Heart left ventricle (tissue), 16 donors: ENCODE measurements around the gene TPST2. TPM values are rescaled to one million over a fixed set of nuclear protein-coding genes. Genes with fewer than 3 reads are reported as not detected.

Source experiments
- ATAC-seq, 4 donors: fragments of 200-7000 bp; cut with Tn5 transposase; one replicate each; pipeline ENCODE4 v1.9.1; 2020 to 2022; ENCODE audit warnings: moderate library complexity in 4 of 4, mild to moderate bottlenecking in 3 of 4, moderate number of reproducible peaks in 1 of 4
- DNase-seq, 5 donors: peaks; one replicate each; pipeline ENCODE4 v3.0.0-alpha.2; 2020
- H3K27ac ChIP-seq, 12 donors: fragments of 200-600 bp; sonication (generic) in 4 of 12; one replicate each; pipeline versions ENCODE4 v1.5.0 to v1.8.0; 2016 to 2022; ENCODE audit warnings: mild to moderate bottlenecking in 2 of 12
- H3K27me3 ChIP-seq, 9 donors: fragments of 200-600 bp; sonication (generic) in 2 of 9; one replicate each; pipeline versions ENCODE4 v1.5.1 to v1.8.0; 2016 to 2022; ENCODE audit warnings: mild to moderate bottlenecking in 3 of 9
- H3K36me3 ChIP-seq, 9 donors: fragments of 200-600 bp; sonication (generic) in 2 of 9; one replicate each; pipeline versions ENCODE4 v1.5.0 to v1.8.0; 2018 to 2022; ENCODE audit warnings: mild to moderate bottlenecking in 2 of 9
- H3K4me1 ChIP-seq, 12 donors: fragments of 200-600 bp; sonication (generic) in 4 of 12; one replicate each; pipeline versions ENCODE4 v1.5.0 to v1.8.0; 2016 to 2022; ENCODE audit warnings: mild to moderate bottlenecking in 3 of 12
- H3K4me3 ChIP-seq, 12 donors: fragments of 200-600 bp; sonication (generic) in 4 of 12; one replicate each; pipeline versions ENCODE4 v1.5.0 to v1.8.0; 2017 to 2022; ENCODE audit warnings: mild to moderate bottlenecking in 9 of 12, moderate library complexity in 4 of 12
- H3K9me3 ChIP-seq, 12 donors: fragments of 200-600 bp; sonication (generic) in 4 of 12; one replicate each; pipeline versions ENCODE4 v1.5.0 to v1.8.0; 2016 to 2022; ENCODE audit warnings: mild to moderate bottlenecking in 1 of 12
- POLR2A ChIP-seq, 2 donors: fragments of 450-650 bp; IDR thresholded peaks; one replicate each; pipeline ENCODE4 v1.6.1; 2017; ENCODE audit warnings: antibody characterized with exemption in 2 of 2, mild to moderate bottlenecking in 2 of 2, moderate library complexity in 2 of 2
- WGBS, 4 donors: extraction: QIAGEN DNeasy Blood & Tissue Kit in 2 of 4; methylation state at CpG; one replicate each; pipeline versions ENCODE4 v1.1.5 to v1.1.7; 2013 to 2018; 5-methylcytosine and 5-hydroxymethylcytosine counted together
- intact Hi-C, 10 donors: fragments of 100-400 bp; cut with DNase I; formaldehyde crosslinking; loops; one replicate each; pipeline versions ENCODE4 v1.11.1 to v1.14.2; 2022
- polyA plus RNA-seq, 2 donors: library from polyadenylated mRNA; stranded (reverse); fragments of 200-250 nt; gene quantifications; one replicate each; pipeline ENCODE4 v1.2.3, GENCODE V29; 2013
- total RNA-seq, 9 donors: library from RNA; depleted of rRNA in 2 of 9; stranded (reverse); fragments of >200 nt in 2 of 9; fragmentation: NEBNext Ultra II Directional in 3 of 9; extraction: Animal tissue kit (Norgen Biotek cat#: 25700) in 3 of 9; gene quantifications; one replicate each; pipeline versions ENCODE4 v1.1.0 to v1.2.4, GENCODE V29; 2016 to 2023
- TF ChIP-seq, protein P1 (sequence below), 12 donors: fragments of 200-600 bp; sonication (generic) in 4 of 12; IDR thresholded peaks; one replicate each; pipeline versions ENCODE4 v1.5.0 to v1.8.0; 2018 to 2022; ENCODE audit warnings: antibody characterized with exemption in 12 of 12, mild to moderate bottlenecking in 5 of 12
- donor health status: ischemic (EF 13 %, LVEDD 7.1; RV severe dilation, severe dysfunction).
- donor health status: healthy with polysubstance abuse.
- donor health status: DM: no; HTN: yes; CAD: no.
- donor health status: DM: no; HTN: no; CAD: no.
- donor health status: ischemic (EF 25% LVEDD 6.9; RV normal size, moderate dysfunction).
- donor health status: ischemic (EF 25% LVEDD 5.7; RV mildly dilated, moderate dysfunction).
- donor health status: healthy.
- donor health status: DM: yes; HTN: yes; CAD: no.
- donor health status: ischemic (EF 35%, LVEDD 5.7; RV mildly dilated, moderate dysfunction).
- donor health status: nonischemic (EF 11% LVEDD 7.7; RV severe dilation, severe dysfunction).
- donor health status: DM: yes; HTN: yes; CAD: no.
- donor health status: PGD.
- donor health status: ischemic (EF 29% LVEDD 5.4; RV normal size, mild dysfunction).
- donor health status: nonischemic (EF 23%, LVEDD 6.1; RV moderate dilation, normal function).

Gene TPST2
- total and polyA plus RNA-seq, 11 donors = 12.1 to 103 (median 25.2) TPM

DNA sequence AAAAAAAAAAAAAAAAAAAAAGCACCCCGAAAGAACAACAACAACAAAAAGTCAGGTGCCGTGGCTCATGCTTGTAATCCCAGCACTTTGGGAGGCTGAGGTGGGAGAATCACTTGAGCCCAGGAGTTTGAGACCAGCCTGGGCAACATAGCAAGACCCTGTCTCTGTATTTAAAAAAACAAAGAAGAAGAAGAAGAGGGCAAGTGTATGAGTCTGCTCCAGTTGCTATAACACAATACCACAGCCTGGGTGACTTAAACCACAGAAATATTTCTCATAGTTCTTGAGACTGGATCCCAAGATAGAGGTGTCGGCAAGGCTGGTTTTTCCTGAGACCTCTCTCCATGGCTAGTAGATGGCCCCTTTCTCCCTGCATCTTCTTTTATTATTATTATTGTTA, 44.3 kb upstream of the TPST2 start:
- DNase-seq = no peak
- ATAC-seq = no peak
- H3K4me3 ChIP-seq = no peak overlapping the region
- peaks cover 0 to 7% (median 0%) of the 10 kb centered on the region in 12 donors for H3K4me1 ChIP-seq
- H3K9me3 ChIP-seq = no peaks in the 10 kb centered on the region
- intact Hi-C loops = loop anchor here in 1 of 10 donors (5.0 kb wide), 1 partner anchor 47 kb away; no protein-coding TSS in a partner anchor
- H3K27ac ChIP-seq = peak overlapping the region in 1 of 12 donors; percentile 70
- H3K27me3 ChIP-seq = no peaks in the 10 kb centered on the region
- H3K36me3 ChIP-seq = no peaks in the 10 kb centered on the region
- TF ChIP-seq, protein P1, sequence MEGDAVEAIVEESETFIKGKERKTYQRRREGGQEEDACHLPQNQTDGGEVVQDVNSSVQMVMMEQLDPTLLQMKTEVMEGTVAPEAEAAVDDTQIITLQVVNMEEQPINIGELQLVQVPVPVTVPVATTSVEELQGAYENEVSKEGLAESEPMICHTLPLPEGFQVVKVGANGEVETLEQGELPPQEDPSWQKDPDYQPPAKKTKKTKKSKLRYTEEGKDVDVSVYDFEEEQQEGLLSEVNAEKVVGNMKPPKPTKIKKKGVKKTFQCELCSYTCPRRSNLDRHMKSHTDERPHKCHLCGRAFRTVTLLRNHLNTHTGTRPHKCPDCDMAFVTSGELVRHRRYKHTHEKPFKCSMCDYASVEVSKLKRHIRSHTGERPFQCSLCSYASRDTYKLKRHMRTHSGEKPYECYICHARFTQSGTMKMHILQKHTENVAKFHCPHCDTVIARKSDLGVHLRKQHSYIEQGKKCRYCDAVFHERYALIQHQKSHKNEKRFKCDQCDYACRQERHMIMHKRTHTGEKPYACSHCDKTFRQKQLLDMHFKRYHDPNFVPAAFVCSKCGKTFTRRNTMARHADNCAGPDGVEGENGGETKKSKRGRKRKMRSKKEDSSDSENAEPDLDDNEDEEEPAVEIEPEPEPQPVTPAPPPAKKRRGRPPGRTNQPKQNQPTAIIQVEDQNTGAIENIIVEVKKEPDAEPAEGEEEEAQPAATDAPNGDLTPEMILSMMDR (IDR thresholded peaks at IDR 0.05) = no peak
- no peak for TF ChIP-seq POLR2A (IDR thresholded peaks at IDR 0.05)
- 93 to 98% (median 96%) methylated on average over 3 of the region's 3 CpGs for WGBS, 4 donors

DNA sequence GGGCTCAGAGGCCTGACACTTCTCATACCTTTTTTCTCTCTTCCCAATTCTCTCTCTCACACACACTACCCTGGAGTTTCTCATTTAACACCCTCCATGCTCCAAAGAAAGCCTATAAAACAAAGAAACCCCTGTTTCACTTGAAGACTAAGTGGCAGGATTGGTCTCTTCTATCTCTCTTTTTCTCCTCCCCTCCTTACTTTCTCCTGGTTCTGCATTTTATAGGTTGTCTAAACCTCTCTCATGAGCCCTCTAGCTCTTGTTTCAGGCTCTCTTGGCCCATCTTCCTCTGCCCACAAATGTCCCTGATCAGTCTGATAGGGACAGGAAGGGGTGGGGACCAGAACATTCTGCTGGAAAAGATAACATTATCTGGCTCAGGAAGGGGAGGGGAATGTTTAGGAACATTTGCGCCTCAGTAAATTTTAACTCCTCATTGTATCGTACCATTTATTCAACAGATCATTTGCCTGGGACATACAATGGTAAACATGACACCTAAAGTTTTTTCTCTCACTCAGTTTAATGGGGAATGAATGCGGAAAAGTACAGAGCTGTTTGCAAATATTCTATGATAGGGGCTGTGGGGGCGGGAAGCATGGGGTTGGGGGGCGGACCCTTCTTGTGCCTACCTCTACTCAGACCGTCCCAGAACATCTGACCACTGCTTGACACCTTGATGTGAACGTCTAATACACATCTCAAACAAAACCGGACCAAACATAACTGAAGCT, 42.7 kb upstream of the TPST2 start:
- peaks cover 0 to 7% (median 0%) of the 10 kb centered on the region in 12 donors for H3K4me1 ChIP-seq
- peak in 1 of 5 donors; percentile 45 for DNase-seq
- no peaks in the 10 kb centered on the region for H3K27me3 ChIP-seq
- H3K27ac ChIP-seq = peak overlapping the region; percentile 47 to 88 (median 75)
- no peaks in the 10 kb centered on the region for H3K9me3 ChIP-seq
- WGBS, 4 donors = 36 to 55% (median 47%) methylated on average over 8 of the region's 8 CpGs
- intact Hi-C loops = loop anchor here in 1 of 10 donors (5.0 kb wide), 1 partner anchor 45 kb away; no protein-coding TSS in a partner anchor
- peak; percentile 84 to 96 (median 87) for ATAC-seq
- H3K36me3 ChIP-seq = no peaks in the 10 kb centered on the region
- TF ChIP-seq, protein P1 (IDR thresholded peaks at IDR 0.05) = no peak
- no peak for TF ChIP-seq POLR2A (IDR thresholded peaks at IDR 0.05)
- H3K4me3 ChIP-seq = no peak overlapping the region

DNA sequence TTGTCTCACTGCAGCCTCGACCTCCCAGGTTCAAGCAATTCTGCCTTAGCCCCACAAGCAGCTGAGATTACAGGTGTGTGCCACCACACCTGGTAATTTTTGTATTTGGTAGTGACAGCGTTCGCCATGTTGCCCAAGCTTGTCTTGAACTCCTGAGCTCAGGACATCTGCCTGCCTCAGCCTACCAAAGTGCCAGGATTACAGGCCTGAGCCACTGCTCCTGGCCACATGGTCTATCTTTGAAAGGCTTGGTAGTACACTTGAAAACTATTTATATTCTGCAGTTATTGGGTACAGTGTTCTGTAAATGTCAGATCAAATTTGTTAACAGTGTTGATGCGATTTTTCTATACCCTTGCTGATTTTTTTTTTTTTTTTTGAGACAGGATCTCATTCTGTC, 41.4 kb upstream of the TPST2 start:
- peaks cover 0 to 7% (median 0%) of the 10 kb centered on the region in 12 donors for H3K4me1 ChIP-seq
- H3K4me3 ChIP-seq = no peak overlapping the region
- DNase-seq (no peak), ATAC-seq (no peak)
- WGBS, 4 donors = 92 to 98% (median 96%) methylated on average over 4 of the region's 4 CpGs
- peak overlapping the region in 4 of 12 donors; percentile 32 to 51 (median 41) for H3K27ac ChIP-seq
- H3K36me3 ChIP-seq = no peaks in the 10 kb centered on the region
- no peak for TF ChIP-seq POLR2A (IDR thresholded peaks at IDR 0.05)
- TF ChIP-seq, protein P1 (IDR thresholded peaks at IDR 0.05) = no peak
- no peaks in the 10 kb centered on the region for H3K27me3 ChIP-seq
- intact Hi-C loops = loop anchor here in 1 of 10 donors (5.0 kb wide), 1 partner anchor 44 kb away; no protein-coding TSS in a partner anchor
- H3K9me3 ChIP-seq = no peaks in the 10 kb centered on the region

DNA sequence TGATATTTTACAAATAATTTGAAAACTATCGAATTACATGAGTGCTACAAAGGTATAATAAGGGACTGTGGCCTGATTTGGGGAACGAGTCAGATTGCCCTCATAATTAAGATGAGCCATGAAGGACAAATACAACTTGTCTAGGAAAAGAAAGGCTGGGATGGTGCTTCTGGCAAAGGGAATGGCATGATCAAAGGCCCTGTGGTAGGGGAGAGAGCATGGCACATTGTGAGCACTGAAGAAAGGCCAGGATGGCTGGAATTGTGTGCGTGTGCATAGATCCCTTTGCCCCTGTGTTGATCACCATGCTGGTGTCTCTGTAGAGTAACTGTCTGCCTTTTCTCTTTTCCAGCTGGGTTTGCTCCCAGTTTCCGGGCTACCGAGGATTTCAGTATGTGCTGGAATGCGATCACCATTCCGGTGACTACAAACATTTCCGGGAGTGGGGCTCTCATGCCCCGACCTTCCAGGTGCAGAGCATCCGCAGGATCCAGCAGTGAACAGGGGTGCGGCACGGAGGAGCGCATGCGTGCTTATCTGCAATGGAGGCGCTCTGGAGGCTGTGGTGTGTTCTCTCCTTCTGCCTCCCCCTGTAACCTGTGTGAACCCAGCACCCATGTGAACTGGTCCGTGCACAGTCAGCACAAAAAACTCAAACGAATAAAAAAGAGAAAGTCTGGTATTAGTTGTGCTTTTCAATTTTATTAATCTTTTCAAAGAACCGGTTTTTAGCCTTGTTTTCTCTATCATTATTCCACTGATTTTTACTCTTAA, 40.2 kb upstream of the TPST2 start:
- WGBS, 4 donors = 87 to 94% (median 91%) methylated on average over 17 to 18 of the region's 18 CpGs

More for the DNA sequence above, 40.2 kb upstream of the TPST2 start:
- H3K36me3 ChIP-seq = no peaks in the 10 kb centered on the region
- TF ChIP-seq POLR2A (IDR thresholded peaks at IDR 0.05) = no peak
- TF ChIP-seq, protein P1 (IDR thresholded peaks at IDR 0.05) = no peak
- ATAC-seq = no peak
- DNase-seq = no peak
- no peak overlapping the region for H3K4me3 ChIP-seq
- no peak overlapping the region for H3K27ac ChIP-seq
- no peaks in the 10 kb centered on the region for H3K27me3 ChIP-seq
- peaks cover 0 to 7% (median 0%) of the 10 kb centered on the region in 12 donors for H3K4me1 ChIP-seq
- intact Hi-C loops = loop anchor here in 2 of 10 donors (5.0 kb wide), 2 partner anchors 38 to 43 kb away; partner anchors contain the start of gene TPST2 (in 1 of the 2)
- H3K9me3 ChIP-seq = no peaks in the 10 kb centered on the region
